ENCODE measurements around the gene EID2B.

EID2B gene

DNA sequence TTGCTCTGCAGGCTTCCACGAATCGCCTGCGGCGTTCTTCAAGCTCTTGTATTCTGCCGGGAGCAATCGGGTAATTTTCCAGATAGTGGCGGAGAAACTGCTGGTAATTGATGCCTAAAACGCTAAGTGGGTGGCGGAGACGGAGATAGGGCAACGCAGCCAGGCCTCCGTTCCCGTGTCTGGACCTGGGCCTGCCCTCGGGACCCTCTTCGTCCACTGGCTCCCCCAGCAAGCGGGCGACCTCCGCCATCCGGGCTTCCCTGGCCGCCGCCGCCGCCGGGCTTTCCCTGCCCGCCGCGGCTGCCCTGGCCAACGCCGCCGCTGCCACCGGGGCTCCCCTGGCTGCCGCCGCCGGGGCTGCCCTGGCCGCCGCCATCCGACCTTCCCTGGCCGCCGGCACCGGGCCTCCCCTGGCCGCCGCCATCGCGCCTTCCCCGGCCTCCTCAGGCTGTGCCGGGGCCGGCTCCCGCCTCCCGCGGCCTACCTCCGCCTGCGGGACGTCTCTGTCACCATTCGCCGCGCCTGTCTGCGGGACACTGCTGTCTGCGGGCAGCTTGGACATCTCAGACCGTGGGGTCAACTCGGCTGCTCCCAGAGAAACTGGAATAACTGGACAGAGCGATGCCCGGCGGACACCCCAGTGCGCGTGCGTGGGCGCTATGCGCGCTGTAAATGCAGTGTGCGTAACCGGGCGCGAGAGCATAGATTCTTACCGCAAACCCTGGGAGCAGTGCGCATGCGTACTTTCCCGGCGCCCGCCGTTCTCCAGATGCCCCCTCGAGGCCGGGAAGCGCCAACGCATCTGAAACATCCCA is 7.1 kb upstream of the EID2B start, which contains the start of gene EID2 (continued):
- TF ChIP-seq, protein P1, sequence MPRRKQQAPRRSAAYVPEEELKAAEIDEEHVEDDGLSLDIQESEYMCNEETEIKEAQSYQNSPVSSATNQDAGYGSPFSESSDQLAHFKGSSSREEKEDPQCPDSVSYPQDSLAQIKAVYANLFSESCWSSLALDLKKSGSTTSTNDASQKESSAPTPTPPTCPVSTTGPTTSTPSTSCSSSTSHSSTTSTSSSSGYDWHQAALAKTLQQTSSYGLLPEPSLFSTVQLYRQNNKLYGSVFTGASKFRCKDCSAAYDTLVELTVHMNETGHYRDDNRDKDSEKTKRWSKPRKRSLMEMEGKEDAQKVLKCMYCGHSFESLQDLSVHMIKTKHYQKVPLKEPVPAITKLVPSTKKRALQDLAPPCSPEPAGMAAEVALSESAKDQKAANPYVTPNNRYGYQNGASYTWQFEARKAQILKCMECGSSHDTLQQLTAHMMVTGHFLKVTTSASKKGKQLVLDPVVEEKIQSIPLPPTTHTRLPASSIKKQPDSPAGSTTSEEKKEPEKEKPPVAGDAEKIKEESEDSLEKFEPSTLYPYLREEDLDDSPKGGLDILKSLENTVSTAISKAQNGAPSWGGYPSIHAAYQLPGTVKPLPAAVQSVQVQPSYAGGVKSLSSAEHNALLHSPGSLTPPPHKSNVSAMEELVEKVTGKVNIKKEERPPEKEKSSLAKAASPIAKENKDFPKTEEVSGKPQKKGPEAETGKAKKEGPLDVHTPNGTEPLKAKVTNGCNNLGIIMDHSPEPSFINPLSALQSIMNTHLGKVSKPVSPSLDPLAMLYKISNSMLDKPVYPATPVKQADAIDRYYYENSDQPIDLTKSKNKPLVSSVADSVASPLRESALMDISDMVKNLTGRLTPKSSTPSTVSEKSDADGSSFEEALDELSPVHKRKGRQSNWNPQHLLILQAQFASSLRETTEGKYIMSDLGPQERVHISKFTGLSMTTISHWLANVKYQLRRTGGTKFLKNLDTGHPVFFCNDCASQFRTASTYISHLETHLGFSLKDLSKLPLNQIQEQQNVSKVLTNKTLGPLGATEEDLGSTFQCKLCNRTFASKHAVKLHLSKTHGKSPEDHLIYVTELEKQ (tag by site-specific recombination; IDR thresholded peaks at IDR 0.05; ENCODE audit: borderline replicate concordance), result no peak
- TF ChIP-seq ZNF76 (tag by site-specific recombination; IDR thresholded peaks at IDR 0.05; ENCODE audit: borderline replicate concordance, low read depth) (0 out of 2 replicates have a peak, but pooled peaks have one; percentile 21), SP7 (tag by site-specific recombination; IDR thresholded peaks at IDR 0.05) (peak; percentile 66), YY2 (tag by site-specific recombination; IDR thresholded peaks at IDR 0.05) (peak; percentile 89), ZFP37 (tag by site-specific recombination; IDR thresholded peaks at IDR 0.05) (0 out of 2 replicates have a peak, but pooled peaks have one; percentile 44), ZNF600 (tag by site-specific recombination; IDR thresholded peaks at IDR 0.05) (peak; percentile 75), ZNF677 (tag by site-specific recombination; IDR thresholded peaks at IDR 0.05) (peak; percentile 73), SETDB1 (IDR thresholded peaks at IDR 0.05; ENCODE audit: insufficient read length, low read length) (peak; percentile 13), WT1 (tag by site-specific recombination; IDR thresholded peaks at IDR 0.05) (0 out of 2 replicates have a peak, but pooled peaks have one; percentile 5), ZXDB (tag by site-specific recombination; IDR thresholded peaks at IDR 0.05) (peak; percentile 54), ZEB2 (tag by site-specific recombination; IDR thresholded peaks at IDR 0.05) (no peak; the same call in none of the 2 replicates), ZNF510 (tag by site-specific recombination; IDR thresholded peaks at IDR 0.05; ENCODE audit: insufficient replicate concordance) (no peak), ZNF221 (tag by site-specific recombination; IDR thresholded peaks at IDR 0.05; ENCODE audit: borderline replicate concordance) (no peak), ZBTB17 (tag by site-specific recombination; IDR thresholded peaks at IDR 0.05) (peak; percentile 75), ZNF426 (tag by site-specific recombination; IDR thresholded peaks at IDR 0.05) (no peak), ZSCAN30 (tag by site-specific recombination; IDR thresholded peaks at IDR 0.05) (peak; percentile 80), HOXA7 (CRISPR knock-in tag; IDR thresholded peaks at IDR 0.05; ENCODE audit: borderline replicate concordance) (0 out of 2 replicates have a peak, but pooled peaks have one; percentile 65), ZNF558 (tag by site-specific recombination; IDR thresholded peaks at IDR 0.05) (no peak)
- TF ChIP-seq, protein P2, sequence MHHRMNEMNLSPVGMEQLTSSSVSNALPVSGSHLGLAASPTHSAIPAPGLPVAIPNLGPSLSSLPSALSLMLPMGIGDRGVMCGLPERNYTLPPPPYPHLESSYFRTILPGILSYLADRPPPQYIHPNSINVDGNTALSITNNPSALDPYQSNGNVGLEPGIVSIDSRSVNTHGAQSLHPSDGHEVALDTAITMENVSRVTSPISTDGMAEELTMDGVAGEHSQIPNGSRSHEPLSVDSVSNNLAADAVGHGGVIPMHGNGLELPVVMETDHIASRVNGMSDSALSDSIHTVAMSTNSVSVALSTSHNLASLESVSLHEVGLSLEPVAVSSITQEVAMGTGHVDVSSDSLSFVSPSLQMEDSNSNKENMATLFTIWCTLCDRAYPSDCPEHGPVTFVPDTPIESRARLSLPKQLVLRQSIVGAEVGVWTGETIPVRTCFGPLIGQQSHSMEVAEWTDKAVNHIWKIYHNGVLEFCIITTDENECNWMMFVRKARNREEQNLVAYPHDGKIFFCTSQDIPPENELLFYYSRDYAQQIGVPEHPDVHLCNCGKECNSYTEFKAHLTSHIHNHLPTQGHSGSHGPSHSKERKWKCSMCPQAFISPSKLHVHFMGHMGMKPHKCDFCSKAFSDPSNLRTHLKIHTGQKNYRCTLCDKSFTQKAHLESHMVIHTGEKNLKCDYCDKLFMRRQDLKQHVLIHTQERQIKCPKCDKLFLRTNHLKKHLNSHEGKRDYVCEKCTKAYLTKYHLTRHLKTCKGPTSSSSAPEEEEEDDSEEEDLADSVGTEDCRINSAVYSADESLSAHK (tag by site-specific recombination; IDR thresholded peaks at IDR 0.05), result 0 out of 2 replicates have a peak, but pooled peaks have one; percentile 3
- TF ChIP-seq, protein P3, sequence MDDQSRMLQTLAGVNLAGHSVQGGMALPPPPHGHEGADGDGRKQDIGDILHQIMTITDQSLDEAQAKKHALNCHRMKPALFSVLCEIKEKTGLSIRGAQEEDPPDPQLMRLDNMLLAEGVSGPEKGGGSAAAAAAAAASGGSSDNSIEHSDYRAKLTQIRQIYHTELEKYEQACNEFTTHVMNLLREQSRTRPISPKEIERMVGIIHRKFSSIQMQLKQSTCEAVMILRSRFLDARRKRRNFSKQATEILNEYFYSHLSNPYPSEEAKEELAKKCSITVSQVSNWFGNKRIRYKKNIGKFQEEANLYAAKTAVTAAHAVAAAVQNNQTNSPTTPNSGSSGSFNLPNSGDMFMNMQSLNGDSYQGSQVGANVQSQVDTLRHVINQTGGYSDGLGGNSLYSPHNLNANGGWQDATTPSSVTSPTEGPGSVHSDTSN (CRISPR knock-in tag; IDR thresholded peaks at IDR 0.05), result peak; percentile 56; the same call in 1 of the 2 replicates
- TF ChIP-seq, protein P4, sequence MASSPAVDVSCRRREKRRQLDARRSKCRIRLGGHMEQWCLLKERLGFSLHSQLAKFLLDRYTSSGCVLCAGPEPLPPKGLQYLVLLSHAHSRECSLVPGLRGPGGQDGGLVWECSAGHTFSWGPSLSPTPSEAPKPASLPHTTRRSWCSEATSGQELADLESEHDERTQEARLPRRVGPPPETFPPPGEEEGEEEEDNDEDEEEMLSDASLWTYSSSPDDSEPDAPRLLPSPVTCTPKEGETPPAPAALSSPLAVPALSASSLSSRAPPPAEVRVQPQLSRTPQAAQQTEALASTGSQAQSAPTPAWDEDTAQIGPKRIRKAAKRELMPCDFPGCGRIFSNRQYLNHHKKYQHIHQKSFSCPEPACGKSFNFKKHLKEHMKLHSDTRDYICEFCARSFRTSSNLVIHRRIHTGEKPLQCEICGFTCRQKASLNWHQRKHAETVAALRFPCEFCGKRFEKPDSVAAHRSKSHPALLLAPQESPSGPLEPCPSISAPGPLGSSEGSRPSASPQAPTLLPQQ (tag by site-specific recombination; IDR thresholded peaks at IDR 0.05), result peak; percentile 47
- TF ChIP-seq, protein P5, sequence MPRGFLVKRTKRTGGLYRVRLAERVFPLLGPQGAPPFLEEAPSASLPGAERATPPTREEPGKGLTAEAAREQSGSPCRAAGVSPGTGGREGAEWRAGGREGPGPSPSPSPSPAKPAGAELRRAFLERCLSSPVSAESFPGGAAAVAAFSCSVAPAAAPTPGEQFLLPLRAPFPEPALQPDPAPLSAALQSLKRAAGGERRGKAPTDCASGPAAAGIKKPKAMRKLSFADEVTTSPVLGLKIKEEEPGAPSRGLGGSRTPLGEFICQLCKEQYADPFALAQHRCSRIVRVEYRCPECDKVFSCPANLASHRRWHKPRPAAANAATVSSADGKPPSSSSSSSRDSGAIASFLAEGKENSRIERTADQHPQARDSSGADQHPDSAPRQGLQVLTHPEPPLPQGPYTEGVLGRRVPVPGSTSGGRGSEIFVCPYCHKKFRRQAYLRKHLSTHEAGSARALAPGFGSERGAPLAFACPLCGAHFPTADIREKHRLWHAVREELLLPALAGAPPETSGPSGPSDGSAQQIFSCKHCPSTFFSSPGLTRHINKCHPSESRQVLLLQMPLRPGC (tag by site-specific recombination; IDR thresholded peaks at IDR 0.05), result 0 out of 2 replicates have a peak, but pooled peaks have one; percentile 33
- TF ChIP-seq, protein P6, sequence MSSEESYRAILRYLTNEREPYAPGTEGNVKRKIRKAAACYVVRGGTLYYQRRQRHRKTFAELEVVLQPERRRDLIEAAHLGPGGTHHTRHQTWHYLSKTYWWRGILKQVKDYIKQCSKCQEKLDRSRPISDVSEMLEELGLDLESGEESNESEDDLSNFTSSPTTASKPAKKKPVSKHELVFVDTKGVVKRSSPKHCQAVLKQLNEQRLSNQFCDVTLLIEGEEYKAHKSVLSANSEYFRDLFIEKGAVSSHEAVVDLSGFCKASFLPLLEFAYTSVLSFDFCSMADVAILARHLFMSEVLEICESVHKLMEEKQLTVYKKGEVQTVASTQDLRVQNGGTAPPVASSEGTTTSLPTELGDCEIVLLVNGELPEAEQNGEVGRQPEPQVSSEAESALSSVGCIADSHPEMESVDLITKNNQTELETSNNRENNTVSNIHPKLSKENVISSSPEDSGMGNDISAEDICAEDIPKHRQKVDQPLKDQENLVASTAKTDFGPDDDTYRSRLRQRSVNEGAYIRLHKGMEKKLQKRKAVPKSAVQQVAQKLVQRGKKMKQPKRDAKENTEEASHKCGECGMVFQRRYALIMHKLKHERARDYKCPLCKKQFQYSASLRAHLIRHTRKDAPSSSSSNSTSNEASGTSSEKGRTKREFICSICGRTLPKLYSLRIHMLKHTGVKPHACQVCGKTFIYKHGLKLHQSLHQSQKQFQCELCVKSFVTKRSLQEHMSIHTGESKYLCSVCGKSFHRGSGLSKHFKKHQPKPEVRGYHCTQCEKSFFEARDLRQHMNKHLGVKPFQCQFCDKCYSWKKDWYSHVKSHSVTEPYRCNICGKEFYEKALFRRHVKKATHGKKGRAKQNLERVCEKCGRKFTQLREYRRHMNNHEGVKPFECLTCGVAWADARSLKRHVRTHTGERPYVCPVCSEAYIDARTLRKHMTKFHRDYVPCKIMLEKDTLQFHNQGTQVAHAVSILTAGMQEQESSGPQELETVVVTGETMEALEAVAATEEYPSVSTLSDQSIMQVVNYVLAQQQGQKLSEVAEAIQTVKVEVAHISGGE (tag by site-specific recombination; conservative IDR thresholded peaks at IDR 0.05; ENCODE audit: low read depth), result 0 out of 2 replicates have a peak, but pooled peaks have one; percentile 17
